ENCODE measurements around the gene STRIT1.

STRIT1 gene

GRCh38 chr3:155317211-155317610 lies 23.7 kb upstream of the STRIT1 start:
- no peak overlapping the region for H3K9ac ChIP-seq
- peaks cover 7% of the 10 kb centered on the region for H3K9me3 ChIP-seq
- no peaks in the 10 kb centered on the region for H3K27me3 ChIP-seq
- no peak overlapping the region for H3K4me3 ChIP-seq
- no peak overlapping the region for H3K27ac ChIP-seq
- no peaks in the 10 kb centered on the region for H4K20me1 ChIP-seq
- TF ChIP-seq Cebpa-rat (IDR thresholded peaks at IDR 0.05), result no peak
- H3K4me1 ChIP-seq, result peaks cover 11% of the 10 kb centered on the region
- no peaks in the 10 kb centered on the region for H3K36me3 ChIP-seq
- H3K4me2 ChIP-seq, result no peak overlapping the region

- Histone ChIP-seq H3K36me3 (no peaks in the 10 kb centered on the region), H3K4me1 (peaks cover 5% of the 10 kb centered on the region), H3K9ac (no peak overlapping the region), H3K4me2 (no peak overlapping the region), H3K27me3 (no peaks in the 10 kb centered on the region), H3K4me3 (no peak overlapping the region), H3K27ac (no peak overlapping the region), H3K9me3 (peaks cover 7% of the 10 kb centered on the region), H4K20me1 (no peaks in the 10 kb centered on the region)
- TF ChIP-seq Cebpa-rat (IDR thresholded peaks at IDR 0.05), result no peak
Measured at GRCh38 chr3:155316426-155316825, 22.9 kb upstream of the STRIT1 start.

- Histone ChIP-seq H3K9ac (no peak overlapping the region), H3K27me3 (no peaks in the 10 kb centered on the region), H3K27ac (no peak overlapping the region), H3K36me3 (no peaks in the 10 kb centered on the region), H4K20me1 (no peaks in the 10 kb centered on the region), H3K4me1 (no peaks in the 10 kb centered on the region), H3K4me2 (no peak overlapping the region), H3K4me3 (no peak overlapping the region), H3K9me3 (peaks cover 17% of the 10 kb centered on the region)
- no peak for TF ChIP-seq Cebpa-rat (IDR thresholded peaks at IDR 0.05)
Measured at GRCh38 chr3:155313916-155314315, 20.4 kb upstream of the STRIT1 start.

GRCh38 chr3:155313300-155313699 lies 19.8 kb upstream of the STRIT1 start:
- H3K36me3 ChIP-seq, result no peaks in the 10 kb centered on the region
- H3K4me2 ChIP-seq, result no peak overlapping the region
- TF ChIP-seq Cebpa-rat (IDR thresholded peaks at IDR 0.05), result no peak
- H3K9me3 ChIP-seq, result peaks cover 14% of the 10 kb centered on the region
- H3K9ac ChIP-seq, result no peak overlapping the region
- H3K27ac ChIP-seq, result no peak overlapping the region
- no peaks in the 10 kb centered on the region for H3K27me3 ChIP-seq
- H3K4me1 ChIP-seq, result no peaks in the 10 kb centered on the region
- no peak overlapping the region for H3K4me3 ChIP-seq
- H4K20me1 ChIP-seq, result no peaks in the 10 kb centered on the region

- H3K36me3 ChIP-seq, result no peaks in the 10 kb centered on the region
- no peaks in the 10 kb centered on the region for H4K20me1 ChIP-seq
- no peak overlapping the region for H3K4me3 ChIP-seq
- H3K27ac ChIP-seq, result no peak overlapping the region
- no peak overlapping the region for H3K9ac ChIP-seq
- H3K4me2 ChIP-seq, result no peak overlapping the region
- no peaks in the 10 kb centered on the region for H3K27me3 ChIP-seq
- peaks cover 10% of the 10 kb centered on the region for H3K9me3 ChIP-seq
- no peak for TF ChIP-seq Cebpa-rat (IDR thresholded peaks at IDR 0.05)
- H3K4me1 ChIP-seq, result no peaks in the 10 kb centered on the region
Measured at GRCh38 chr3:155312781-155313180, 19.3 kb upstream of the STRIT1 start.

GRCh38 chr3:155309581-155309980 lies 16.1 kb upstream of the STRIT1 start:
- H3K27me3 ChIP-seq, result no peaks in the 10 kb centered on the region
- no peaks in the 10 kb centered on the region for H3K36me3 ChIP-seq
- no peaks in the 10 kb centered on the region for H3K4me1 ChIP-seq
- H3K27ac ChIP-seq, result no peak overlapping the region
- no peak for TF ChIP-seq Cebpa-rat (IDR thresholded peaks at IDR 0.05)
- no peaks in the 10 kb centered on the region for H4K20me1 ChIP-seq
- H3K9ac ChIP-seq, result no peak overlapping the region
- H3K9me3 ChIP-seq, result peaks cover 10% of the 10 kb centered on the region
- no peak overlapping the region for H3K4me2 ChIP-seq
- H3K4me3 ChIP-seq, result no peak overlapping the region

- H3K36me3 ChIP-seq, result no peaks in the 10 kb centered on the region
- no peak overlapping the region for H3K27ac ChIP-seq
- H3K4me2 ChIP-seq, result no peak overlapping the region
- no peaks in the 10 kb centered on the region for H3K4me1 ChIP-seq
- TF ChIP-seq Cebpa-rat (IDR thresholded peaks at IDR 0.05), result no peak
- no peaks in the 10 kb centered on the region for H4K20me1 ChIP-seq
- no peak overlapping the region for H3K9ac ChIP-seq
- peaks cover 10% of the 10 kb centered on the region for H3K9me3 ChIP-seq
- no peak overlapping the region for H3K4me3 ChIP-seq
- no peaks in the 10 kb centered on the region for H3K27me3 ChIP-seq
Measured at GRCh38 chr3:155308831-155309230, 15.3 kb upstream of the STRIT1 start.

GRCh38 chr3:155307183-155307582 lies 13.7 kb upstream of the STRIT1 start:
- Histone ChIP-seq H3K4me2 (no peak overlapping the region), H3K27ac (no peak overlapping the region), H3K4me3 (no peak overlapping the region), H3K9ac (no peak overlapping the region), H4K20me1 (no peaks in the 10 kb centered on the region), H3K9me3 (peaks cover 10% of the 10 kb centered on the region), H3K36me3 (no peaks in the 10 kb centered on the region), H3K27me3 (no peaks in the 10 kb centered on the region), H3K4me1 (no peaks in the 10 kb centered on the region)
- no peak for TF ChIP-seq Cebpa-rat (IDR thresholded peaks at IDR 0.05)

- H3K9ac ChIP-seq, result no peak overlapping the region
- H4K20me1 ChIP-seq, result no peaks in the 10 kb centered on the region
- no peaks in the 10 kb centered on the region for H3K27me3 ChIP-seq
- H3K4me3 ChIP-seq, result no peak overlapping the region
- no peaks in the 10 kb centered on the region for H3K36me3 ChIP-seq
- TF ChIP-seq Cebpa-rat (IDR thresholded peaks at IDR 0.05), result no peak
- H3K4me1 ChIP-seq, result no peaks in the 10 kb centered on the region
- H3K9me3 ChIP-seq, result peaks cover 1% of the 10 kb centered on the region
- H3K27ac ChIP-seq, result no peak overlapping the region
- no peak overlapping the region for H3K4me2 ChIP-seq
Measured at GRCh38 chr3:155304394-155304793, 10.9 kb upstream of the STRIT1 start.

- no peaks in the 10 kb centered on the region for H3K27me3 ChIP-seq
- no peak overlapping the region for H3K27ac ChIP-seq
- H3K9ac ChIP-seq, result no peak overlapping the region
- TF ChIP-seq Cebpa-rat (IDR thresholded peaks at IDR 0.05), result no peak
- no peak overlapping the region for H3K4me3 ChIP-seq
- H3K9me3 ChIP-seq, result no peaks in the 10 kb centered on the region
- H3K36me3 ChIP-seq, result no peaks in the 10 kb centered on the region
- no peak overlapping the region for H3K4me2 ChIP-seq
- H4K20me1 ChIP-seq, result no peaks in the 10 kb centered on the region
- no peaks in the 10 kb centered on the region for H3K4me1 ChIP-seq
Measured at GRCh38 chr3:155303540-155304097, 10.1 kb upstream of the STRIT1 start.

GRCh38 chr3:155302891-155303290 lies 9.4 kb upstream of the STRIT1 start:
- Histone ChIP-seq H3K27me3 (no peaks in the 10 kb centered on the region), H4K20me1 (no peaks in the 10 kb centered on the region), H3K4me3 (no peak overlapping the region), H3K4me2 (no peak overlapping the region), H3K4me1 (no peaks in the 10 kb centered on the region), H3K36me3 (no peaks in the 10 kb centered on the region), H3K9ac (no peak overlapping the region), H3K27ac (no peak overlapping the region), H3K9me3 (peaks cover 2% of the 10 kb centered on the region; the same call in 1 of the 2 replicates)
- TF ChIP-seq Cebpa-rat (IDR thresholded peaks at IDR 0.05), result no peak
